HepG2 (cell line): ENCODE measurements around the gene BMP6. TPM values are rescaled to one million over a fixed set of nuclear protein-coding genes. Genes with fewer than 3 reads are reported as not detected.

Source experiments
- ATM ChIP-seq: fragments of 450-650 bp; IDR thresholded peaks from 2 replicates; pipeline ENCODE4 v1.7.1; 2017; ENCODE audit warnings: mild to moderate bottlenecking, borderline replicate concordance
- CHCHD3 ChIP-seq: sonication (generic); formaldehyde crosslinking; IDR thresholded peaks from 2 replicates; pipeline ENCODE4 v1.8.0; 2022; ENCODE audit warnings: mild to moderate bottlenecking, missing genetic modification reagents, moderate library complexity
- FOSL2 ChIP-seq: sonication (generic); formaldehyde crosslinking; IDR thresholded peaks from 2 replicates; pipeline ENCODE4 v1.4.0; 2020; ENCODE audit warnings: missing genetic modification reagents
- GABPB1 ChIP-seq: IDR thresholded peaks from 2 replicates; pipeline ENCODE4 v1.6.1; 2016; ENCODE audit warnings: mild to moderate bottlenecking, missing genetic modification reagents, moderate library complexity, missing compliant biosample characterization
- JUNB ChIP-seq: sonication (generic); formaldehyde crosslinking; IDR thresholded peaks from 2 replicates; pipeline ENCODE4 v1.8.0; 2022; ENCODE audit warnings: missing genetic modification reagents, mild to moderate bottlenecking, borderline replicate concordance
- MED8 ChIP-seq: sonication (generic); formaldehyde crosslinking; IDR thresholded peaks from 2 replicates; pipeline ENCODE4 v1.8.1; 2023; ENCODE audit warnings: mild to moderate bottlenecking, missing genetic modification reagents; ENCODE audit not compliant: insufficient replicate concordance
- PCBP1 ChIP-seq: fragments of 200-400 bp; formaldehyde crosslinking; IDR thresholded peaks from 2 replicates; pipeline ENCODE4 v1.6.1; 2017; ENCODE audit warnings: mild to moderate bottlenecking, low read depth, low read length, borderline replicate concordance
- PRPF4 ChIP-seq: fragments of 200-400 bp; formaldehyde crosslinking; IDR thresholded peaks from 2 replicates; pipeline ENCODE4 v1.6.1; 2016; ENCODE audit warnings: low read length, low read depth; ENCODE audit not compliant: poor library complexity, severe bottlenecking
- SOX13 ChIP-seq, 3 experiments: fragments of 450-650 bp in 1 of 3; sonication (generic) in 1 of 3; formaldehyde crosslinking in 1 of 3; IDR thresholded peaks in 2 of 3; conservative IDR thresholded peaks in 1 of 3; 2 replicates each; pipeline versions ENCODE4 v1.5.0 to v1.6.1; 2016 to 2020; ENCODE audit warnings: antibody characterized with exemption in 1 of 3, mild to moderate bottlenecking in 1 of 3, missing compliant biosample characterization in 1 of 3, missing genetic modification reagents in 1 of 3, moderate library complexity in 1 of 3
- SRF ChIP-seq: IDR thresholded peaks from 2 replicates; pipeline ENCODE4 v1.6.1; 2011; ENCODE audit warnings: mild to moderate bottlenecking, low read depth, low read length, moderate library complexity
- ZNF20 ChIP-seq: sonication (generic); formaldehyde crosslinking; IDR thresholded peaks from 2 replicates; pipeline ENCODE4 v1.4.0; 2020; ENCODE audit warnings: mild to moderate bottlenecking, moderate library complexity, missing genetic modification reagents
- ZNF230 ChIP-seq: sonication (generic); formaldehyde crosslinking; IDR thresholded peaks from 2 replicates; pipeline ENCODE4 v1.4.0; 2020; ENCODE audit warnings: mild to moderate bottlenecking, missing genetic modification reagents
- ZNF737 ChIP-seq: sonication (generic); formaldehyde crosslinking; IDR thresholded peaks from 2 replicates; pipeline ENCODE4 v1.5.0; 2020; ENCODE audit warnings: missing genetic modification reagents, mild to moderate bottlenecking, borderline replicate concordance
- ZNF75D ChIP-seq: sonication (generic); formaldehyde crosslinking; IDR thresholded peaks from 2 replicates; pipeline ENCODE4 v1.8.1; 2023; ENCODE audit warnings: missing genetic modification reagents, mild to moderate bottlenecking, borderline replicate concordance
- polyA plus RNA-seq, 8 experiments: library from polyadenylated mRNA; depleted of rRNA in 3 of 8; stranded (reverse) in 7 of 8; unstranded in 1 of 8; fragments of >200 nt; fragmentation: Illumina TruSeq in 4 of 8; extraction: Trizol in 4 of 8; gene quantifications; 2 replicates each; pipeline versions ENCODE4 v1.2.1 to v1.2.3, GENCODE V29; 2011 to 2016; ENCODE audit warnings: low read depth in 4 of 8, missing spikeins in 1 of 8, mixed read lengths in 1 of 8; ENCODE audit not compliant: insufficient read depth in 1 of 8
- total RNA-seq, 5 experiments: library from RNA; depleted of rRNA; stranded (reverse); fragments of >200 nt; fragmentation: Illumina TruSeq; extraction: Trizol; gene quantifications; 2 replicates each; pipeline ENCODE4 v1.2.3, GENCODE V29; 2016; ENCODE audit warnings: low read depth in 1 of 5
- TF ChIP-seq, protein P1 (sequence below): sonication (generic); formaldehyde crosslinking; IDR thresholded peaks from 2 replicates; pipeline ENCODE4 v1.4.0; 2020; ENCODE audit warnings: mild to moderate bottlenecking, missing genetic modification reagents
- TF ChIP-seq, protein P2 (sequence below): fragments of 450-650 bp; IDR thresholded peaks from 2 replicates; pipeline ENCODE4 v1.6.1; 2016
- TF ChIP-seq, protein P3 (sequence below): IDR thresholded peaks from 2 replicates; pipeline ENCODE4 v1.6.1; 2016; ENCODE audit warnings: missing compliant biosample characterization, missing genetic modification reagents, borderline replicate concordance
- TF ChIP-seq, protein P4 (sequence below): sonication (generic); formaldehyde crosslinking; IDR thresholded peaks from 2 replicates; pipeline ENCODE4 v1.5.0; 2020; ENCODE audit warnings: missing genetic modification reagents
- TF ChIP-seq, protein P5 (sequence below): sonication (generic); formaldehyde crosslinking; IDR thresholded peaks from 2 replicates; pipeline ENCODE4 v1.5.1; 2020; ENCODE audit warnings: missing genetic modification reagents, mild to moderate bottlenecking, borderline replicate concordance
- TF ChIP-seq, protein P6 (sequence below): sonication (generic); formaldehyde crosslinking; IDR thresholded peaks from 2 replicates; pipeline ENCODE4 v1.4.0; 2020; ENCODE audit warnings: missing genetic modification reagents

Gene BMP6
- total and polyA plus RNA-seq, 2 of the 13 experiments (the other 11 are each of a cell fraction or from before 2014, with no cell fraction given) = 0.09 to 0.18 TPM

DNA sequence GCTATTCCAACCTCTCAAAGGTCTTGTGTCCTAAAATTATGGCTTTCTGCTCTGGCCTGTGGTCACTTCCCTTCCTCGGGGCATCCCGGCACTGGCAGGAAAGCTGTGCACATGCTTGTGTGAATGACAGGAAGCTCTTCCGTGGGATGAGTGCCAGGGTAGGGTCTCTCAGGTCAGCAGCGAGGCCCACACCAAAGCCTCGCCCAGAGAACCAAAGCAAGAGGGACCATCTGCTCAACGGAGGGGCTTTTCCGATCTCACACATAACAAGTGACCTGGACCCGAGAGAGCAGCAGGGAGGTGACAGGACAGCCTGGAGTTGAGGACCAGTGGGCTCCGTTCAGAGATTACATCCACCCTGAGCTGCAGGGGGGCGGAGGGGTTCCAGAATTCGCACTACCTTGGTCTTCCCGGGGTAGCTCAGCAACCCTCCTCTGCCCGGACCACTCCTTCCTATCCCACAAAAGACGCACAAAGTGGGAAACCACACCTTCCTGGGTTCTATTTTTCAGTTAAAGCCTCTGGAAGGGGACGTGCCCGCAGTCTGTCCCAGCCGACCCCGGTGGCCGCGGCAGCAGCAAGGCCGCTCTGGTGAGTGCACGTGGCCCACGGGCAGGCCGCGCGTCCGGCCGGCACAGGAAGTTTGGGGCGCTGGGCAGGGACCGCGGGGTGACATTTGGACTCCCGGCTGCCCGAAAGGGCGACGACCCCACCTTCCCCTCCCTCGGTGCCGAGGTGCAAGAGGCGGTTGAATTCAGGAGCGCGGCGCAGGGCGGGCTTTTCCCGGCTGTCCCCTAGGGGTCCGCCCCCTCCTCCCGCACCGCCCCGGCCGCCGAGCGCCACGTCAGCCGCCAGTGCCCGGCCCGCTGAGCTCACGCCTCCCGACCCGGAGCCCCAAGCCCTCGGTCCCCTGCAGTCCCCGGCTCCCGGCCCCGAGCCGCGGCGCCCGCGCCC lies 183.7 kb downstream of the BMP6 start (continued):
- peak; percentile 90; the same call in 1 of the 2 replicates for TF ChIP-seq ZNF737
- peak; percentile 73; the same call in 1 of the 2 replicates for TF ChIP-seq JUNB (CRISPR knock-in tag)
- TF ChIP-seq, protein P1, sequence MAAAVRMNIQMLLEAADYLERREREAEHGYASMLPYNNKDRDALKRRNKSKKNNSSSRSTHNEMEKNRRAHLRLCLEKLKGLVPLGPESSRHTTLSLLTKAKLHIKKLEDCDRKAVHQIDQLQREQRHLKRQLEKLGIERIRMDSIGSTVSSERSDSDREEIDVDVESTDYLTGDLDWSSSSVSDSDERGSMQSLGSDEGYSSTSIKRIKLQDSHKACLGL (CRISPR knock-in tag) = peak; percentile 99; the same call in 1 of the 2 replicates
- TF ChIP-seq, protein P2, sequence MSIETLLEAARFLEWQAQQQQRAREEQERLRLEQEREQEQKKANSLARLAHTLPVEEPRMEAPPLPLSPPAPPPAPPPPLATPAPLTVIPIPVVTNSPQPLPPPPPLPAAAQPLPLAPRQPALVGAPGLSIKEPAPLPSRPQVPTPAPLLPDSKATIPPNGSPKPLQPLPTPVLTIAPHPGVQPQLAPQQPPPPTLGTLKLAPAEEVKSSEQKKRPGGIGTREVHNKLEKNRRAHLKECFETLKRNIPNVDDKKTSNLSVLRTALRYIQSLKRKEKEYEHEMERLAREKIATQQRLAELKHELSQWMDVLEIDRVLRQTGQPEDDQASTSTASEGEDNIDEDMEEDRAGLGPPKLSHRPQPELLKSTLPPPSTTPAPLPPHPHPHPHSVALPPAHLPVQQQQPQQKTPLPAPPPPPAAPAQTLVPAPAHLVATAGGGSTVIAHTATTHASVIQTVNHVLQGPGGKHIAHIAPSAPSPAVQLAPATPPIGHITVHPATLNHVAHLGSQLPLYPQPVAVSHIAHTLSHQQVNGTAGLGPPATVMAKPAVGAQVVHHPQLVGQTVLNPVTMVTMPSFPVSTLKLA = peak; percentile 61
- no peak for TF ChIP-seq SRF
- TF ChIP-seq SOX13 (IDR thresholded peaks at IDR 0.05) = no peak
- peak in 1 of 2 experiments; percentile 62; a peak in 2 of 4 replicates for TF ChIP-seq SOX13 (CRISPR knock-in tag; conservative IDR thresholded peaks at IDR 0.05 in 1 of 2, IDR thresholded peaks at IDR 0.05 in 1 of 2)
- TF ChIP-seq, protein P3, sequence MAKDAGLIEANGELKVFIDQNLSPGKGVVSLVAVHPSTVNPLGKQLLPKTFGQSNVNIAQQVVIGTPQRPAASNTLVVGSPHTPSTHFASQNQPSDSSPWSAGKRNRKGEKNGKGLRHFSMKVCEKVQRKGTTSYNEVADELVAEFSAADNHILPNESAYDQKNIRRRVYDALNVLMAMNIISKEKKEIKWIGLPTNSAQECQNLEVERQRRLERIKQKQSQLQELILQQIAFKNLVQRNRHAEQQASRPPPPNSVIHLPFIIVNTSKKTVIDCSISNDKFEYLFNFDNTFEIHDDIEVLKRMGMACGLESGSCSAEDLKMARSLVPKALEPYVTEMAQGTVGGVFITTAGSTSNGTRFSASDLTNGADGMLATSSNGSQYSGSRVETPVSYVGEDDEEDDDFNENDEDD (CRISPR knock-in tag) = peak; percentile 89
- peak; percentile 91; the same call in 1 of the 2 replicates for TF ChIP-seq CHCHD3 (CRISPR knock-in tag)
- peak; percentile 38; the same call in 1 of the 2 replicates for TF ChIP-seq FOSL2
- TF ChIP-seq, protein P4, sequence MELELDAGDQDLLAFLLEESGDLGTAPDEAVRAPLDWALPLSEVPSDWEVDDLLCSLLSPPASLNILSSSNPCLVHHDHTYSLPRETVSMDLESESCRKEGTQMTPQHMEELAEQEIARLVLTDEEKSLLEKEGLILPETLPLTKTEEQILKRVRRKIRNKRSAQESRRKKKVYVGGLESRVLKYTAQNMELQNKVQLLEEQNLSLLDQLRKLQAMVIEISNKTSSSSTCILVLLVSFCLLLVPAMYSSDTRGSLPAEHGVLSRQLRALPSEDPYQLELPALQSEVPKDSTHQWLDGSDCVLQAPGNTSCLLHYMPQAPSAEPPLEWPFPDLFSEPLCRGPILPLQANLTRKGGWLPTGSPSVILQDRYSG (CRISPR knock-in tag) = no peak
- TF ChIP-seq, protein P5, sequence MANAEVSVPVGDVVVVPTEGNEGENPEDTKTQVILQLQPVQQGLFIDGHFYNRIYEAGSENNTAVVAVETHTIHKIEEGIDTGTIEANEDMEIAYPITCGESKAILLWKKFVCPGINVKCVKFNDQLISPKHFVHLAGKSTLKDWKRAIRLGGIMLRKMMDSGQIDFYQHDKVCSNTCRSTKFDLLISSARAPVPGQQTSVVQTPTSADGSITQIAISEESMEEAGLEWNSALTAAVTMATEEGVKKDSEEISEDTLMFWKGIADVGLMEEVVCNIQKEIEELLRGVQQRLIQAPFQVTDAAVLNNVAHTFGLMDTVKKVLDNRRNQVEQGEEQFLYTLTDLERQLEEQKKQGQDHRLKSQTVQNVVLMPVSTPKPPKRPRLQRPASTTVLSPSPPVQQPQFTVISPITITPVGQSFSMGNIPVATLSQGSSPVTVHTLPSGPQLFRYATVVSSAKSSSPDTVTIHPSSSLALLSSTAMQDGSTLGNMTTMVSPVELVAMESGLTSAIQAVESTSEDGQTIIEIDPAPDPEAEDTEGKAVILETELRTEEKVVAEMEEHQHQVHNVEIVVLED = peak; percentile 70
- TF ChIP-seq PRPF4 = no peak
- no peak for TF ChIP-seq ZNF75D
- TF ChIP-seq ZNF230 (CRISPR knock-in tag) = peak; percentile 89
- TF ChIP-seq, protein P6, sequence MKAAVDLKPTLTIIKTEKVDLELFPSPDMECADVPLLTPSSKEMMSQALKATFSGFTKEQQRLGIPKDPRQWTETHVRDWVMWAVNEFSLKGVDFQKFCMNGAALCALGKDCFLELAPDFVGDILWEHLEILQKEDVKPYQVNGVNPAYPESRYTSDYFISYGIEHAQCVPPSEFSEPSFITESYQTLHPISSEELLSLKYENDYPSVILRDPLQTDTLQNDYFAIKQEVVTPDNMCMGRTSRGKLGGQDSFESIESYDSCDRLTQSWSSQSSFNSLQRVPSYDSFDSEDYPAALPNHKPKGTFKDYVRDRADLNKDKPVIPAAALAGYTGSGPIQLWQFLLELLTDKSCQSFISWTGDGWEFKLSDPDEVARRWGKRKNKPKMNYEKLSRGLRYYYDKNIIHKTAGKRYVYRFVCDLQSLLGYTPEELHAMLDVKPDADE (CRISPR knock-in tag) = no peak
- TF ChIP-seq PCBP1 = no peak
- no peak for TF ChIP-seq ATM
- no peak for TF ChIP-seq ZNF20 (CRISPR knock-in tag)
- peak; percentile 90 for TF ChIP-seq GABPB1
- no peak for TF ChIP-seq MED8 (CRISPR knock-in tag)
